SU-DHL-6 (cell line): Measurements from ENCODE around the gene TECTA.

ENCODE experiments used
- EZH2phosphoT487 ChIP-seq: fragments of 200-600 bp; sonication (generic), shearing (Covaris generic); conservative IDR thresholded peaks from 2 replicates; pipeline ENCODE4 v1.6.1; 2018; ENCODE audit warnings: mild to moderate bottlenecking, antibody characterized with exemption, low read length, moderate library complexity, mixed read lengths
- TF ChIP-seq, protein P1 (sequence below): fragments of 200-600 bp; sonication (generic); IDR thresholded peaks from one replicate; pipeline ENCODE4 v1.5.1; 2017; ENCODE audit warnings: antibody characterized with exemption, mild to moderate bottlenecking, low read length, moderate library complexity; ENCODE audit not compliant: insufficient read depth, poor library complexity, severe bottlenecking

DNA sequence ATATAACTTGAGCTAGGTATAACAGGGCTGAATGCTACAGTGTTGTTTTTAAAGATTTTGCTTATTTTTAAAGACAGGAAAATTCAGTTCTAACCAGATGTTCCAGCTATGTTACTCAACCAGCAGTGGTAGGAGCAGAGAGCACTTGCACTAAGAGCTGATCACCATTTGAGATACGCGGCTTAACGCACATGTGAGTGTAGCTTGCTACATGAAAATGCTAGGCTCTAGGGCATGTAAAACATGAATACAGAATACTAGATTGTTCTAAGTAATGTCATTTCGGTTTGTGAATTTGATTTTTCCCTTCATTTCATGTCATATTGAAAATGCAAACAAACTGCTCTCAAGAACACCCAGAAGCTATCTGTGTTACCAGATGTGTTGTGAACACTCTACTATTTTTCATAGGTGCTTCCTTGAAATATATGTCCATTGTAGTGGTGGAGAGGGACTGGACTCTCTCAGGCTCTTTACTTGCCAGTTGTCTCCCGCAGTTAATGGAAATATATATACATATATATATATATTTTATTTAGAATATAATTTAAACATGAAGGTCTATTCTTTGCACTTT, 10.8 kb upstream of the TECTA start:
- no peak for TF ChIP-seq EZH2phosphoT487
- TF ChIP-seq, protein P1, sequence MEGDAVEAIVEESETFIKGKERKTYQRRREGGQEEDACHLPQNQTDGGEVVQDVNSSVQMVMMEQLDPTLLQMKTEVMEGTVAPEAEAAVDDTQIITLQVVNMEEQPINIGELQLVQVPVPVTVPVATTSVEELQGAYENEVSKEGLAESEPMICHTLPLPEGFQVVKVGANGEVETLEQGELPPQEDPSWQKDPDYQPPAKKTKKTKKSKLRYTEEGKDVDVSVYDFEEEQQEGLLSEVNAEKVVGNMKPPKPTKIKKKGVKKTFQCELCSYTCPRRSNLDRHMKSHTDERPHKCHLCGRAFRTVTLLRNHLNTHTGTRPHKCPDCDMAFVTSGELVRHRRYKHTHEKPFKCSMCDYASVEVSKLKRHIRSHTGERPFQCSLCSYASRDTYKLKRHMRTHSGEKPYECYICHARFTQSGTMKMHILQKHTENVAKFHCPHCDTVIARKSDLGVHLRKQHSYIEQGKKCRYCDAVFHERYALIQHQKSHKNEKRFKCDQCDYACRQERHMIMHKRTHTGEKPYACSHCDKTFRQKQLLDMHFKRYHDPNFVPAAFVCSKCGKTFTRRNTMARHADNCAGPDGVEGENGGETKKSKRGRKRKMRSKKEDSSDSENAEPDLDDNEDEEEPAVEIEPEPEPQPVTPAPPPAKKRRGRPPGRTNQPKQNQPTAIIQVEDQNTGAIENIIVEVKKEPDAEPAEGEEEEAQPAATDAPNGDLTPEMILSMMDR, result no peak
